ENCODE results near the gene AKAP11.

GRCh38 chr13:42275506-42275905 is 3.6 kb downstream of the AKAP11 start:
- TF ChIP-seq CTCF (IDR thresholded peaks at IDR 0.05): no peak
- TF ChIP-seq EP300 (IDR thresholded peaks at IDR 0.05): no peak
- no peak for TF ChIP-seq POLR2A (IDR thresholded peaks at IDR 0.05)

All from ovary (tissue), 3 donors.